ENCODE results near the gene RAD18. TPM values are rescaled to one million over a fixed set of nuclear protein-coding genes. Genes with fewer than 3 reads are reported as not detected.

The RAD18 gene
- total RNA-seq, 2 donors from 2014 or later = 3.0 to 7.2 TPM

DNA sequence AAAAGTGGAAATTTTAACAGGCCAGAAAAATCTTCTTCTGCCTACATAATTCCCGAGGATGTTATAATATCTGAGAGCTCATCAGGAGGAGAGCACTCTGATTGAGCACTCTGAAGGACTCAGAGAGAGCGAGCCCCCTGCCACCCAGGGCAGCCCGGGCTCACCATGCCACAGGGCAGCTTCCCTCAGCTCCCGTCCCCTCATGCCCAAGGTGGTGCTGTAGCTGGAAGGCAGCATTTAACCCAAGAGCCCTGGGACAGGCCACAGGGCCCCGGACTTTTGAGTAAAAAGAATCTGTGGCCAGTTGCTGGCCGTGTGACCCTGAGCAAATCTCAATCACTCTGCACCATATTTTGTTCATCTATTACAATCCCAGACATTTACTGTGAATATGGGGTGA lies 23.5 kb upstream of the RAD18 start:
- DNase-seq (ENCODE audit: low spot score) = no peak
- no peak overlapping the region for H3K27ac ChIP-seq
- H3K27me3 ChIP-seq (replicated peaks; ENCODE audit: insufficient read depth) = no peaks in the 10 kb centered on the region
- H3K36me3 ChIP-seq = no peaks in the 10 kb centered on the region
- H3K4me3 ChIP-seq = no peak overlapping the region
- ATAC-seq (ENCODE audit: insufficient number of reproducible peaks, low FRiP score, low read depth) = no peak
- H3K4me1 ChIP-seq (ENCODE audit: control insufficient read depth in 1 of 2, low read depth in 2 of 2) = no peaks in the 10 kb centered on the region
- H3K9me3 ChIP-seq = no peaks in the 10 kb centered on the region
- TF ChIP-seq, protein P1, sequence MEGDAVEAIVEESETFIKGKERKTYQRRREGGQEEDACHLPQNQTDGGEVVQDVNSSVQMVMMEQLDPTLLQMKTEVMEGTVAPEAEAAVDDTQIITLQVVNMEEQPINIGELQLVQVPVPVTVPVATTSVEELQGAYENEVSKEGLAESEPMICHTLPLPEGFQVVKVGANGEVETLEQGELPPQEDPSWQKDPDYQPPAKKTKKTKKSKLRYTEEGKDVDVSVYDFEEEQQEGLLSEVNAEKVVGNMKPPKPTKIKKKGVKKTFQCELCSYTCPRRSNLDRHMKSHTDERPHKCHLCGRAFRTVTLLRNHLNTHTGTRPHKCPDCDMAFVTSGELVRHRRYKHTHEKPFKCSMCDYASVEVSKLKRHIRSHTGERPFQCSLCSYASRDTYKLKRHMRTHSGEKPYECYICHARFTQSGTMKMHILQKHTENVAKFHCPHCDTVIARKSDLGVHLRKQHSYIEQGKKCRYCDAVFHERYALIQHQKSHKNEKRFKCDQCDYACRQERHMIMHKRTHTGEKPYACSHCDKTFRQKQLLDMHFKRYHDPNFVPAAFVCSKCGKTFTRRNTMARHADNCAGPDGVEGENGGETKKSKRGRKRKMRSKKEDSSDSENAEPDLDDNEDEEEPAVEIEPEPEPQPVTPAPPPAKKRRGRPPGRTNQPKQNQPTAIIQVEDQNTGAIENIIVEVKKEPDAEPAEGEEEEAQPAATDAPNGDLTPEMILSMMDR (IDR thresholded peaks at IDR 0.05) = no peak

DNA sequence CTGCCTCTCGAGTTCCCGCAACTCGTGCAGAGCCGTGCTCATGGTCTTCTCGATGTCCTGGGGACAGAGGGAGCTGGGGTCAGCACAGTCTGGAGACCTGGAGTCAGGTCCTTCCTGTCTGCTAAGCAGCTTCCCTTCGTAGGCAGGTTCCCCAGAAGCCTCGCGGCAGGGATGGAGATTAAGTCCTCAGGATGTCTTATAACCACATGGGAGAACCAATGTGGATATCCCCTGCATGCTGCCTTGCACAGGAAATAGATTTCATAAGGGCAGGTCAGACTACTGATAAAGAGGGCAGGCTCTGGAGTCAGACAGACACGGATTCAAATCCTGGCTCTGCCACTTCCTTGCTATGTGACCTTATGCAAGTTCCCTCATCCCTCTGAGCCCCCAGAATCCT lies 22.6 kb upstream of the RAD18 start:
- Histone ChIP-seq H3K36me3 (no peaks in the 10 kb centered on the region), H3K27me3 (replicated peaks; ENCODE audit: insufficient read depth) (no peaks in the 10 kb centered on the region), H3K4me3 (no peak overlapping the region), H3K27ac (no peak overlapping the region), H3K4me1 (ENCODE audit: control insufficient read depth in 1 of 2, low read depth in 2 of 2) (no peaks in the 10 kb centered on the region), H3K9me3 (no peaks in the 10 kb centered on the region)
- no peak for ATAC-seq (ENCODE audit: insufficient number of reproducible peaks, low FRiP score, low read depth)
- DNase-seq (ENCODE audit: low spot score) = no peak
- TF ChIP-seq, protein P1 (IDR thresholded peaks at IDR 0.05) = no peak

- no peaks in the 10 kb centered on the region for H3K4me1 ChIP-seq (ENCODE audit: control insufficient read depth in 1 of 2, low read depth in 2 of 2)
- no peaks in the 10 kb centered on the region for H3K36me3 ChIP-seq
- no peak for DNase-seq (ENCODE audit: low spot score)
- H3K4me3 ChIP-seq = no peak overlapping the region
- no peaks in the 10 kb centered on the region for H3K9me3 ChIP-seq
- no peak overlapping the region for H3K27ac ChIP-seq
- H3K27me3 ChIP-seq (replicated peaks; ENCODE audit: insufficient read depth) = no peaks in the 10 kb centered on the region
- no peak for ATAC-seq (ENCODE audit: insufficient number of reproducible peaks, low FRiP score, low read depth)
- TF ChIP-seq, protein P1 (IDR thresholded peaks at IDR 0.05) = no peak
These were observed 22.1 kb upstream of the RAD18 start for GRCh38 chr3:8985411-8985831.

DNA sequence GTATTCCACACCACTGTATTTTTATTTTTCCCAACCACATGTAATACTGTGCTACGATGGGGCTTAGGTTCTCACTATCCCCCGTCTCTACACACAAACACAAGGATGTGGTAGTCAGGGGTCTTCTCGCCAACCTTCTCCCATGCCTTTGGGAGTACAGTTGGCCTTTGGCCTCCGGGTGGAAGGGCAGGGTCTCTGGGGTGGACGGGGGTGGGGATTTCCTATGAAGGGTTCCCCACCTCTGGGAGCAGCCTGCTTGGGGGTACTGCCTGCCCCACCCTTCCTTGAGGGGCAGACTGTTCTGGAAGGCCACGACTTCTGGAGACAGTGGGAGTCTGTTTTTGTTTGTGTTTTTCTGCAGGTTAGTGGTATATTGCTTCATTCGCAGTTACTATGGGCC lies 21.3 kb upstream of the RAD18 start:
- no peaks in the 10 kb centered on the region for H3K4me1 ChIP-seq (ENCODE audit: control insufficient read depth in 1 of 2, low read depth in 2 of 2)
- H3K4me3 ChIP-seq = no peak overlapping the region
- H3K27me3 ChIP-seq (replicated peaks; ENCODE audit: insufficient read depth) = no peaks in the 10 kb centered on the region
- ATAC-seq (ENCODE audit: insufficient number of reproducible peaks, low FRiP score, low read depth) (no peak), DNase-seq (ENCODE audit: low spot score) (no peak)
- H3K36me3 ChIP-seq = no peaks in the 10 kb centered on the region
- TF ChIP-seq, protein P1 (IDR thresholded peaks at IDR 0.05) = no peak
- H3K27ac ChIP-seq = no peak overlapping the region
- no peaks in the 10 kb centered on the region for H3K9me3 ChIP-seq

- Histone ChIP-seq H3K4me1 (ENCODE audit: control insufficient read depth in 1 of 2, low read depth in 2 of 2) (no peaks in the 10 kb centered on the region), H3K27me3 (replicated peaks; ENCODE audit: insufficient read depth) (no peaks in the 10 kb centered on the region), H3K36me3 (no peaks in the 10 kb centered on the region), H3K9me3 (peaks cover 4% of the 10 kb centered on the region), H3K4me3 (no peak overlapping the region), H3K27ac (no peak overlapping the region)
- TF ChIP-seq, protein P1 (IDR thresholded peaks at IDR 0.05) = no peak
- DNase-seq (ENCODE audit: low spot score) (no peak), ATAC-seq (ENCODE audit: insufficient number of reproducible peaks, low FRiP score, low read depth) (no peak)
These were observed 20.8 kb upstream of the RAD18 start for GRCh38 chr3:8984081-8984480.
